ENCODE data around the gene FAM168A. TPM values are rescaled to one million over a fixed set of nuclear protein-coding genes. Genes with fewer than 3 reads are reported as not detected.

Gene FAM168A, protein sequence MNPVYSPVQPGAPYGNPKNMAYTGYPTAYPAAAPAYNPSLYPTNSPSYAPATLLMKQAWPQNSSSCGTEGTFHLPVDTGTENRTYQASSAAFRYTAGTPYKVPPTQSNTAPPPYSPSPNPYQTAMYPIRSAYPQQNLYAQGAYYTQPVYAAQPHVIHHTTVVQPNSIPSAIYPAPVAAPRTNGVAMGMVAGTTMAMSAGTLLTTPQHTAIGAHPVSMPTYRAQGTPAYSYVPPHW
- 10 to 100 TPM; 44.2 to 47.6 (median 44.5) TPM for polyA plus RNA-seq (ENCODE audit: insufficient read length in 3 of 3)
- long read RNA-seq, donor 1, partial matches to known transcripts = 0 of 1 reads
- long read RNA-seq, donor 1, other reads (novel, unspliced or antisense) = 0 of 1 reads
- long read RNA-seq, donor 2, partial matches to known transcripts = 6 of 8 reads
- long read RNA-seq, donor 2, other reads (novel, unspliced or antisense) = 0 of 8 reads
- long read RNA-seq, donor 3, full-length matches to known transcripts = 7 of 13 reads
- long read RNA-seq, donor 3, partial matches to known transcripts = 6 of 13 reads
- long read RNA-seq, donor 3, other reads (novel, unspliced or antisense) = 0 of 13 reads
- long read RNA-seq, donor 4, partial matches to known transcripts = 0 of 4 reads
- long read RNA-seq, donor 4, other reads (novel, unspliced or antisense) = 0 of 4 reads
- long read RNA-seq, donor 5 = 0 reads
- long read RNA-seq, donor 6, full-length matches to known transcripts = 2 of 22 reads
- long read RNA-seq, donor 6, partial matches to known transcripts = 20 of 22 reads
- long read RNA-seq, donor 6, other reads (novel, unspliced or antisense) = 0 of 22 reads
- long read RNA-seq, donor 7, partial matches to known transcripts = 0 of 4 reads
- long read RNA-seq, donor 7, other reads (novel, unspliced or antisense) = 0 of 4 reads
- long read RNA-seq, donor 8, full-length matches to known transcripts = 4 of 16 reads
- long read RNA-seq, donor 8, partial matches to known transcripts = 12 of 16 reads
- long read RNA-seq, donor 8, other reads (novel, unspliced or antisense) = 0 of 16 reads
- long read RNA-seq, donor 9, full-length matches to known transcripts = 6 of 6 reads
- long read RNA-seq, donor 9, partial matches to known transcripts = 0 of 6 reads
- long read RNA-seq, donor 9, other reads (novel, unspliced or antisense) = 0 of 6 reads
- long read RNA-seq, donor 10, partial matches to known transcripts = 12 of 13 reads
- long read RNA-seq, donor 10, other reads (novel, unspliced or antisense) = 0 of 13 reads
- long read RNA-seq, donor 11, full-length matches to known transcripts = 8 of 8 reads
- long read RNA-seq, donor 11, partial matches to known transcripts = 0 of 8 reads
- long read RNA-seq, donor 11, other reads (novel, unspliced or antisense) = 0 of 8 reads
- long read RNA-seq, donor 12, partial matches to known transcripts = 0 of 1 reads
- long read RNA-seq, donor 12, other reads (novel, unspliced or antisense) = 0 of 1 reads
- long read RNA-seq, donor 13 = 0 reads
- long read RNA-seq, donor 14, partial matches to known transcripts = 0 of 3 reads
- long read RNA-seq, donor 14, other reads (novel, unspliced or antisense) = 0 of 3 reads
- long read RNA-seq, donor 15, partial matches to known transcripts = 0 of 5 reads
- long read RNA-seq, donor 15, other reads (novel, unspliced or antisense) = 0 of 5 reads
- long read RNA-seq, donor 16, transcript FAM168A-202 (8 exons, 1,767 nt) = major isoform, 13 of 26 reads
- long read RNA-seq, donor 16, partial matches to known transcripts = 11 of 26 reads
- long read RNA-seq, donor 16, other reads (novel, unspliced or antisense) = 0 of 26 reads

DNA sequence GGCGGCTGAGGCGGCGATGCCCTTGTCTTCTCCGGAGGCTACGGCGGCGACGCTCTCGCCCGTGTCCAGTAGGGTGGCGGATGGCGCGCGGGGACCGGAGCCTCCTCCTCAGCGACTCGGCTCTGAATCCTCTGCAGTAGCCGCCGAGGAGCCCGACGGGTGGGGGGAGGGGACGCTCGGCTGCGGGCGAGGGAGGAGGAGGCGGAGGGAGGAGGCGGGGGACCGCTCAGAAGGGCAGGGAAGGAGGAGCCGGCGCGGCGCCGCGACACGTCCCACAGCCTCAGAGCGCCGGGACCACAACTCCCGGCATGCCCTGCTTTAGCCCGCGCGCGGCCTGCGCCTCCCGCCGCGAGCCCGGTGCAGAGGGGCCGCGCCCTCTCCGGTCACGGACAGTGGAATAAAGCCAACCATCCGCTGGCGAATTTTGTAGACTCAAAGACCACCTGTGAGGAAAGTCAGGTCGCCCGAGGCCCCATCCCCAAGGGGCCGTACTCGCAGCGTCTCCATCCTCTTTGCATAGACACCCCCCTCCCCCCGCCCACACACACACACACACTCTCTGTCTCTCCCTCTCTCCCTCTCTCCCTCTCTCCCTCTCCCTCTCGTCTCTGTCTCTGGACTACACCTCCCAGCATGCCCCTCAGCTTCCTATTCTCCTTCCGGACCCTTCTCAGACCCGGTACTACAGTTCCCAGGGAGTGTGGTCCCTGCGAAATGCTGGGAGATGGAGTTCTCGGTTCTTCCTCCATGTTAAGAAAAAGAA is at the start of gene FAM168A:
Gene FAM168A (minus strand): TSS at position 157 of the 763 bp plus-strand sequence. CDS start 129,638 bp downstream, outside the sequence.
- peak; percentile 92 to 98 (median 94) for DNase-seq (ENCODE audit: extremely low read depth in 1 of 11, low read depth in 9 of 11, low spot score in 4 of 11)

DNA sequence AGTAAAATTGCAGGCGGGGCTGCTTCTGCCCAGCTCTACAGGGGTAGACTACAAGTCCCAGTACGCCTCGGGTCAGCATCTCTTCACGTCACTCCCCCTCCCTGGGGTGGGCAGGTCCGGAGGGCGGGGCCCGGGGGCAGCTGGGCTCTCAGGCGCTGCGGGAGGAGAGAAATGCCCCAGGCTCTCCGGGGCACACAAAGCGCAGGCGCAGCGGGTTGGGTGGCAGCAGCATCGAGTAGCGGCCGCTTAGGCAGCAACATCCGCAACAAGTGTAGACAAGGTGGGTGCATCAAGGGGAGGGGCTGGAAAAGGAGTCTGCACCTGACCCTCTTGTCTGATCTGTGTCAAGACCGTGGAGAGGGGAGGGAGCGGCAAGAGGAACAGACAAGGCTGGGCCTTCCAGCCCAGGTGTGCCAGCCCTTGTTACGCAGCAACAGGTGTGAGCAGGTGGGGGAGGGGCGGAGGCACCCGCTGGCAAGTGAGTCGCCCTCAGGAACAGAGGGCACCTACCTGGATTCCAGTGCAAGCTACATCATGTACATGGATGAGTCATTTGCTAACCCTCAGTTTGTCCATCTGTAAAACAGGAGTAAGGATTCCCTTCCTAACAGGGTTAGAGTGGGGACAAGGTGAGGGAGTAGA is 49.7 kb upstream of the FAM168A start:
- peak in 9 of 11 donors; percentile 46 to 83 (median 70) for DNase-seq (ENCODE audit: extremely low read depth in 1 of 11, low read depth in 9 of 11, low spot score in 4 of 11)

- no peak for DNase-seq (ENCODE audit: extremely low read depth in 1 of 11, low read depth in 9 of 11, low spot score in 4 of 11)
Observed at GRCh38 chr11:73645972-73646631, 48.2 kb upstream of the FAM168A start, which contains the start of gene PLEKHB1. TSS of gene PLEKHB1 (plus strand) at chr11:73646581. CDS start at chr11:73646609, 28 bp downstream.

DNA sequence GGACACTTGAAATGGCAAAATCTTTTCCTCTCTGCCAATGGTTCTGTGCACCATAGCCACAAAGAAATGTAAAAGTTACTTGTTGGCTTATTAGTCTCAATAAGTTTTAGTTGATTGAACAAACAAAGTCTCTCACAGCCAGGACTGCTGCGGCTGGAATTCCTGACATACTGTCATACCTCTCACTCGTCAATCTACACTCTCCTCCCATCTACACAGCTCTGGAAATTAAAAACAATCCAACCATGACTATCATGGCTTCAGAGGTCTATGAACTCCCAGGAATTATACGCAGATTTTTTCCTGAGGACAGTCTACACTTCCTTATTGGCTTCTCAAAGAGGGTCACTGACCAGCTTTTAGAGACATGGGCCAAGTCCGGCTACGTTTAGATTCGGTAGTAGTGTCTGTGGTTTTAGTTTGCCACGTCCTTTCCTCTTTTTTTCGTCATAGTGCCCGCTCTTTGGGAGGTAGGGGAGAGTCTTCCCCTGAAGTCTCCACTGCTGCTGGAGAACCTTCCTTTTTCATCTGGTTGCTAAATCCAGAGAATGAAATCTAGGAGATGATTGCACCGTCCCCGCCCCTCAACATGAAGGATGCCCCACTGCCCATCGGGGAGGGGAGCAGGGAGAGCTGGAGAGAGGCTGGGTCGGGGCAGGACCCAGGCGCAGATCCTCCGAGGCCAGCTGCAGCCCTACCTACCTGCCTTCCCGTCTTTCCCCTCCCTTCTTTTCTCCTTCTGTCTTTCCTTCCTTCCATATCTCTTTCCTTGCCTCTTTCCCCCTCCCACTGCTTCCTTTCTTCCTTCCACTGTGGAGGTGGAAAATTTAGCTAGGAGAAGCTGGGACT is 47.4 kb upstream of the FAM168A start:
- no peak for DNase-seq (ENCODE audit: extremely low read depth in 1 of 11, low read depth in 9 of 11, low spot score in 4 of 11)

GRCh38 chr11:73641668-73642067 is 43.8 kb upstream of the FAM168A start:
- no peak for DNase-seq (ENCODE audit: extremely low read depth in 1 of 11, low read depth in 9 of 11, low spot score in 4 of 11)

DNA sequence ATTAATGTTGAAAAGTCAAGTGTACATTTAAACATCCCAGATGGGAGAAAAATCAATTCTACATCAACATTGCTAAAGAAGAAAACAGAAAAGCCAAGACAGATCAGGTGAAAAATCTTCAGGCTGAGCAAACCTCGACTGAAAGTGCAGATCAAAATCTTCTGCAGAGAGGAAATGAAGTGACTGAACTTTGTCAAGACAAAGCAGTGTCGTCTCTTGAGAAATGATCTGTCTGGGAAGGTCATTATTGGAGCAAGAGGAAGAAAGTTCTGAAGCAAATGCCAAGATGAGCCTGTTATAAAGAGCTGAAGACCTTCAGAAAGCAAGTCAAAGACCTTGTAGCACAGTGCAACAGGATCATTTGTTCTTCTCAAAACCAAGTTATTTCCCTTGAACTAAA is 42.7 kb upstream of the FAM168A start:
- no peak for DNase-seq (ENCODE audit: extremely low read depth in 1 of 11, low read depth in 9 of 11, low spot score in 4 of 11)

GRCh38 chr11:73637012-73637411 is 39.1 kb upstream of the FAM168A start:
- DNase-seq (ENCODE audit: extremely low read depth in 1 of 11, low read depth in 9 of 11, low spot score in 4 of 11) = no peak

- DNase-seq (ENCODE audit: extremely low read depth in 1 of 11, low read depth in 9 of 11, low spot score in 4 of 11) = no peak
Observed at GRCh38 chr11:73636249-73636648, 38.3 kb upstream of the FAM168A start.

GRCh38 chr11:73635721-73636120 is 37.8 kb upstream of the FAM168A start:
- DNase-seq (ENCODE audit: extremely low read depth in 1 of 11, low read depth in 9 of 11, low spot score in 4 of 11) = no peak

- no peak for DNase-seq (ENCODE audit: extremely low read depth in 1 of 11, low read depth in 9 of 11, low spot score in 4 of 11)
Observed at GRCh38 chr11:73633999-73634398, 36.1 kb upstream of the FAM168A start.

GRCh38 chr11:73632996-73633395 is 35.1 kb upstream of the FAM168A start:
- DNase-seq (ENCODE audit: extremely low read depth in 1 of 11, low read depth in 9 of 11, low spot score in 4 of 11) = no peak

DNA sequence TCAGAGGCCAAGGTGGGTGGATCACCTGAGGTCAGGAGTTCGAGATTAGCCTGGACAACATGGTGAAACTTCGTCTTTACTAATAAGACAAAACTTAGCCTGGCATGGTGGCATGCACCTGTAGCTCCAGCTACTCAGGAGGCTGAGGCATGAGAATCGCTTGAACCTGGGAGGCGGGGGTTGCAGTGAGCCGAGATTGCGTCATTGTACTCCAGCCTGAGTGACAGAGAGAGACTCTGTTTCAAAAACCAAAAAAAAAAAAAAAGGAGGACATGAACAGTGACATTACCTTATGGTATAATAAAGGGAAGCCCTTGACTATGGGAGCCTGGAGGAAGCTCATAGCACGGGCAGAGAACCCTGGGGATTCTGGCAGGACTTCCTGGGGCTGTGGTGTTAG is 32.0 kb upstream of the FAM168A start:
- no peak for DNase-seq (ENCODE audit: extremely low read depth in 1 of 11, low read depth in 9 of 11, low spot score in 4 of 11)

DNA sequence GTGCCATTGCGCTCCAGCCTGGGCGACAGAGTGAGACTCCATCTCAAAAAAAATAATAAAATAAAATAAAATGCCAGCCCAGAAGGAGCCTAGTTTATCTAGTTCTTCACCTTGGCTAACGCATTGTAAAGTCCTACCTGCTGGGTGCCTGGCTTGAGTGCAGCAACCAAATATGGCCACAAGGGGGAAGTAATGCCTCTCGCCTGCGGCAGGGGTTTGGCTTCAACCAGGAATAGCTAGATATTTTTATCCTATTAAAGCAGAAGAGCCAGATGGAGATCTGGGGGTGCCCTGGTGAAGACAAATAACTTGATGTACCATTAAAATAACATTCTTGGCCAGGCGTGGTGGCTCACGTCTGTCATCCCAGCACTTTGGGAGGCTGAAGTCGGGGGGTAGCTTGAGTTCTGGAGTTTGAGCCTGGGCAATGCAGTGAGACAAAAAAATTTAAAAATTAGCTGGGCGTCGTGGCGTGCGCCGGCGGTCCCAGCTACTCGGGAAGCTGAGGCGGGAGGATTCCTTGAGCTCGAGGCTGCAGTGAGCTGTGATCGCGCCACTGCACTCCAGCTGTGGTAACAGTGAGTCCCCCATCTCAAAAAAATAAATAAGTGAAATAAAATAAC is 27.9 kb upstream of the FAM168A start:
- DNase-seq (ENCODE audit: extremely low read depth in 1 of 11, low read depth in 9 of 11, low spot score in 4 of 11) = peak in 8 of 11 donors; percentile 35 to 70 (median 56)

GRCh38 chr11:73623686-73624085 is 25.8 kb upstream of the FAM168A start:
- DNase-seq (ENCODE audit: extremely low read depth in 1 of 11, low read depth in 9 of 11, low spot score in 4 of 11) = no peak
